Measurements from ENCODE around the gene CHCHD3. TPM values are rescaled to one million over a fixed set of nuclear protein-coding genes. Genes with fewer than 3 reads are reported as not detected.

Gene CHCHD3
- total and polyA plus RNA-seq, 9 of the 15 experiments (the other 6 are each of a cell fraction or from before 2014, with no cell fraction given): 66.2 to 279 (median 204) TPM

- intact Hi-C loops (cut with micrococcal nuclease) (no loop called here), in situ Hi-C loops (cut with MboI) (no loop called here)
- no peaks in the 10 kb centered on the region for H3K36me3 ChIP-seq (ENCODE audit: control insufficient read depth, insufficient read depth, low read length)
- no peak overlapping the region for H2AFZ ChIP-seq (ENCODE audit: low read depth, low read length)
- H3K27ac ChIP-seq (ENCODE audit: extremely low read depth, low read depth, low read length): no peak overlapping the region
- no TSS peak for BruUV-seq (replicated peaks)
- POLR2A ChIA-PET: interaction anchor here (0.6 kb wide), 1 partner anchor 14 kb away, joined by 3 read pairs; no protein-coding TSS in a partner anchor
- DNase-seq (ENCODE audit: extremely low read depth in 1 of 4, low spot score in 3 of 4) (no peak), FAIRE-seq (no peak), ATAC-seq (no peak)
- peaks cover 3% of the 10 kb centered on the region for H3K9me1 ChIP-seq (ENCODE audit: control insufficient read depth, insufficient read depth, low read length)
- no peak overlapping the region for H3K4me3 ChIP-seq
- no peaks in the 10 kb centered on the region for H3K9me3 ChIP-seq (replicated peaks; ENCODE audit: control insufficient read depth, insufficient read depth, low read depth, low read length)
- TF ChIP-seq STAT5B (CRISPR knock-in tag; IDR thresholded peaks at IDR 0.05) (no peak), KDM2B (CRISPR knock-in tag; IDR thresholded peaks at IDR 0.05) (no peak), E2F3 (CRISPR knock-in tag; IDR thresholded peaks at IDR 0.05) (no peak), ATF2 (CRISPR knock-in tag; IDR thresholded peaks at IDR 0.05) (no peak), CBX3 (IDR thresholded peaks at IDR 0.05; ENCODE audit: borderline replicate concordance in 1 of 2, low read length in 2 of 2) (no peak), MLLT1 (IDR thresholded peaks at IDR 0.05) (no peak), CSDE1 (IDR thresholded peaks at IDR 0.05) (no peak), L3MBTL2 (IDR thresholded peaks at IDR 0.05) (no peak), SMARCA4 (IDR thresholded peaks at IDR 0.05) (no peak)
- TF ChIP-seq, protein P1, sequence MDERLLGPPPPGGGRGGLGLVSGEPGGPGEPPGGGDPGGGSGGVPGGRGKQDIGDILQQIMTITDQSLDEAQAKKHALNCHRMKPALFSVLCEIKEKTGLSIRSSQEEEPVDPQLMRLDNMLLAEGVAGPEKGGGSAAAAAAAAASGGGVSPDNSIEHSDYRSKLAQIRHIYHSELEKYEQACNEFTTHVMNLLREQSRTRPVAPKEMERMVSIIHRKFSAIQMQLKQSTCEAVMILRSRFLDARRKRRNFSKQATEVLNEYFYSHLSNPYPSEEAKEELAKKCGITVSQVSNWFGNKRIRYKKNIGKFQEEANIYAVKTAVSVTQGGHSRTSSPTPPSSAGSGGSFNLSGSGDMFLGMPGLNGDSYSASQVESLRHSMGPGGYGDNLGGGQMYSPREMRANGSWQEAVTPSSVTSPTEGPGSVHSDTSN (CRISPR knock-in tag; IDR thresholded peaks at IDR 0.05; ENCODE audit: low read depth): no peak
- TF ChIP-seq, protein P1 (tag; conservative IDR thresholded peaks at IDR 0.05; ENCODE audit: low read depth): no peak
- H3K9ac ChIP-seq (ENCODE audit: insufficient read depth in 1 of 2, low read depth in 2 of 2, low read length in 2 of 2): no peak overlapping the region
- no peaks in the 10 kb centered on the region for H4K20me1 ChIP-seq (replicated peaks; ENCODE audit: control insufficient read depth, insufficient read depth, low read length)
- H3K27me3 ChIP-seq (ENCODE audit: control insufficient read depth in 2 of 2, insufficient read depth in 2 of 2, low read length in 2 of 2): peaks cover 36% of the 10 kb centered on the region in 2 experiments
- WGBS (ENCODE audit: insufficient coverage, low coverage, missing lambda C conversion rate): 0% methylated on average over 5 of the region's 5 CpGs
- H3K79me2 ChIP-seq (ENCODE audit: control insufficient read depth, insufficient read depth, low read length): no peaks in the 10 kb centered on the region
- H3K4me2 ChIP-seq (ENCODE audit: insufficient read depth, low read length): no peak overlapping the region
- H3K4me1 ChIP-seq (replicated peaks in 1 of 2; ENCODE audit: control insufficient read depth in 2 of 2, insufficient read depth in 2 of 2, low read length in 2 of 2): peaks cover 0 to 16% of the 10 kb centered on the region in 2 experiments; a peak in 3 of 5 replicates
- CTCF ChIA-PET (ENCODE audit: low intra/inter-chr PET ratio): no interaction called here
These were observed 36.4 kb upstream of the CHCHD3 start for GRCh38 chr7:133118261-133118660.

Data from K562 (cell line).